Measurements from ENCODE around the gene MAN2B2. TPM values are rescaled to one million over a fixed set of nuclear protein-coding genes. Genes with fewer than 3 reads are reported as not detected.

MAN2B2 gene
- total RNA-seq, 1 donor from 2014 or later = 32.2 TPM

GRCh38 chr4:6567218-6567617, 7.8 kb upstream of the MAN2B2 start:
- Histone ChIP-seq H3K27ac (ENCODE audit: low read depth, low read length) (no peak overlapping the region), H4K20me1 (ENCODE audit: insufficient read depth, low read length) (no peaks in the 10 kb centered on the region), H3K4me2 (ENCODE audit: low read length) (no peak overlapping the region), H3K9ac (ENCODE audit: low read length) (no peak overlapping the region), H3K9me3 (ENCODE audit: insufficient read depth, low read depth, low read length) (peaks cover 15% of the 10 kb centered on the region), H3K27me3 (ENCODE audit: insufficient read depth, low read length) (peaks cover 21% of the 10 kb centered on the region), H3K79me2 (ENCODE audit: insufficient read depth, low read length) (no peaks in the 10 kb centered on the region), H2AFZ (ENCODE audit: low read depth, low read length) (no peak overlapping the region), H3K4me1 (ENCODE audit: insufficient read depth, low read length) (peaks cover 12% of the 10 kb centered on the region), H3K36me3 (ENCODE audit: insufficient read depth, low read length) (no peaks in the 10 kb centered on the region), H3K4me3 (ENCODE audit: insufficient read depth, low read depth, low read length) (no peak overlapping the region)
- no peak for DNase-seq (ENCODE audit: low read depth)
- TF ChIP-seq EZH2 (IDR thresholded peaks at IDR 0.05; ENCODE audit: insufficient read depth, low read length) (no peak), CTCF (IDR thresholded peaks at IDR 0.05; ENCODE audit: insufficient read depth, low read depth, low read length) (no peak)
- Mint-ChIP-seq H3K27me3 (ENCODE audit: low read depth, unreplicated experiment) (peaks cover 43% of the 10 kb centered on the region), H3K36me3 (ENCODE audit: low read depth, unreplicated experiment) (peaks cover 4% of the 10 kb centered on the region), H3K4me1 (ENCODE audit: low read depth, unreplicated experiment) (peaks cover 2% of the 10 kb centered on the region), H3K9me3 (ENCODE audit: unreplicated experiment) (peaks cover 38% of the 10 kb centered on the region), H3K27ac (ENCODE audit: unreplicated experiment) (peak overlapping the region; percentile 69), H3K4me3 (ENCODE audit: unreplicated experiment) (no peak overlapping the region)
- no peak for FAIRE-seq

GRCh38 chr4:6568148-6568547, 6.8 kb upstream of the MAN2B2 start:
- DNase-seq (ENCODE audit: low read depth) (no peak), FAIRE-seq (no peak)
- no peak overlapping the region for H3K9ac ChIP-seq (ENCODE audit: low read length)
- H3K79me2 ChIP-seq (ENCODE audit: insufficient read depth, low read length) = no peaks in the 10 kb centered on the region
- H3K36me3 ChIP-seq (ENCODE audit: insufficient read depth, low read length) = no peaks in the 10 kb centered on the region
- H2AFZ ChIP-seq (ENCODE audit: low read depth, low read length) = no peak overlapping the region
- no peak overlapping the region for H3K27ac Mint-ChIP-seq (ENCODE audit: unreplicated experiment)
- TF ChIP-seq EZH2 (IDR thresholded peaks at IDR 0.05; ENCODE audit: insufficient read depth, low read length) = no peak
- TF ChIP-seq CTCF (IDR thresholded peaks at IDR 0.05; ENCODE audit: insufficient read depth, low read depth, low read length) = no peak
- H3K4me1 Mint-ChIP-seq (ENCODE audit: low read depth, unreplicated experiment) = peaks cover 2% of the 10 kb centered on the region
- H3K4me1 ChIP-seq (ENCODE audit: insufficient read depth, low read length) = peaks cover 9% of the 10 kb centered on the region
- no peaks in the 10 kb centered on the region for H4K20me1 ChIP-seq (ENCODE audit: insufficient read depth, low read length)
- H3K9me3 ChIP-seq (ENCODE audit: insufficient read depth, low read depth, low read length) = peaks cover 15% of the 10 kb centered on the region
- no peak overlapping the region for H3K4me3 ChIP-seq (ENCODE audit: insufficient read depth, low read depth, low read length)
- H3K36me3 Mint-ChIP-seq (ENCODE audit: low read depth, unreplicated experiment) = peaks cover 4% of the 10 kb centered on the region
- H3K9me3 Mint-ChIP-seq (ENCODE audit: unreplicated experiment) = peaks cover 40% of the 10 kb centered on the region
- peaks cover 46% of the 10 kb centered on the region for H3K27me3 Mint-ChIP-seq (ENCODE audit: low read depth, unreplicated experiment)
- H3K27me3 ChIP-seq (ENCODE audit: insufficient read depth, low read length) = peaks cover 17% of the 10 kb centered on the region
- no peak overlapping the region for H3K27ac ChIP-seq (ENCODE audit: low read depth, low read length)
- H3K4me2 ChIP-seq (ENCODE audit: low read length) = no peak overlapping the region
- no peak overlapping the region for H3K4me3 Mint-ChIP-seq (ENCODE audit: unreplicated experiment)

- Histone ChIP-seq H3K4me3 (ENCODE audit: insufficient read depth, low read depth, low read length) (no peak overlapping the region), H3K27ac (ENCODE audit: low read depth, low read length) (no peak overlapping the region), H3K9ac (ENCODE audit: low read length) (no peak overlapping the region), H3K4me2 (ENCODE audit: low read length) (peak overlapping the region; percentile 58), H3K4me1 (ENCODE audit: insufficient read depth, low read length) (peaks cover 7% of the 10 kb centered on the region), H3K27me3 (ENCODE audit: insufficient read depth, low read length) (peaks cover 19% of the 10 kb centered on the region), H3K79me2 (ENCODE audit: insufficient read depth, low read length) (no peaks in the 10 kb centered on the region), H4K20me1 (ENCODE audit: insufficient read depth, low read length) (no peaks in the 10 kb centered on the region), H3K9me3 (ENCODE audit: insufficient read depth, low read depth, low read length) (peaks cover 15% of the 10 kb centered on the region), H2AFZ (ENCODE audit: low read depth, low read length) (no peak overlapping the region), H3K36me3 (ENCODE audit: insufficient read depth, low read length) (no peaks in the 10 kb centered on the region)
- FAIRE-seq (peak; percentile 23), DNase-seq (ENCODE audit: low read depth) (peak; percentile 78)
- H3K27ac Mint-ChIP-seq (ENCODE audit: unreplicated experiment) = no peak overlapping the region
- H3K9me3 Mint-ChIP-seq (ENCODE audit: unreplicated experiment) = peaks cover 40% of the 10 kb centered on the region
- TF ChIP-seq CTCF (IDR thresholded peaks at IDR 0.05; ENCODE audit: insufficient read depth, low read depth, low read length) (no peak), EZH2 (IDR thresholded peaks at IDR 0.05; ENCODE audit: insufficient read depth, low read length) (no peak)
- peaks cover 4% of the 10 kb centered on the region for H3K36me3 Mint-ChIP-seq (ENCODE audit: low read depth, unreplicated experiment)
- peaks cover 2% of the 10 kb centered on the region for H3K4me1 Mint-ChIP-seq (ENCODE audit: low read depth, unreplicated experiment)
- H3K27me3 Mint-ChIP-seq (ENCODE audit: low read depth, unreplicated experiment) = peaks cover 46% of the 10 kb centered on the region
- H3K4me3 Mint-ChIP-seq (ENCODE audit: unreplicated experiment) = no peak overlapping the region
Observed at GRCh38 chr4:6568689-6569332, 6.2 kb upstream of the MAN2B2 start.

Data from astrocyte (in vitro differentiated cells and primary cell).